ENCODE measurements around the gene GTF2H2.
"Not testable (repeated sequence)": the region's sequence is repeated elsewhere in the genome, so short reads cannot be mapped to it uniquely, and the experiment has no call there.

GTF2H2 gene

GRCh38 chr5:71061322-71061721 lies 6.2 kb downstream of the GTF2H2 start:
- H3K27me3 ChIP-seq (ENCODE audit: low read depth, low read length); H3K4me1 ChIP-seq (ENCODE audit: control insufficient read depth in 1 of 2, insufficient read depth in 2 of 2, low read length in 2 of 2); H3K4me3 ChIP-seq (ENCODE audit: low read depth in 1 of 2, low read length in 2 of 2); H3K9me3 ChIP-seq (ENCODE audit: control insufficient read depth in 1 of 2, low read length in 2 of 2); H3K27ac ChIP-seq (ENCODE audit: low read length); H3K36me3 ChIP-seq (ENCODE audit: control insufficient read depth in 1 of 2, insufficient read depth in 2 of 2, low read length in 2 of 2): not testable (repeated sequence)

DNA sequence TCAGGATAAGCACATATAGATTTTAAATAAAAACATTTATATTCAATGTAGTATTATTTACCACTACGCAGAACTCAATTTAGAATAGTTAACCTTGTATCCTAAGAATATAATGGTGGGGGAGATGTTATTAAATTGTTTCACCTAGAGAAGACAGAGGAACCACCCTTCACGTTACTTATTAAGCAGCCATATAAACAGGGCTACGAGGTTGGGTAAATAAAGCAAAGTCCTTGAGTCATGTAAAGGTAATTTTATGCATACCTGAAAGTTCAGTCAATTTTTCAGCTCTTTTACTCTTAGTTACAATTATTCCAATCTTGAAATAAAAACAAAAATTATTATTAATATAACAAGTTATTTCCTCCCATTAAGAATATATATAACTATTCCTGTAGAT lies 8.1 kb downstream of the GTF2H2 start:
- H3K4me1 ChIP-seq (ENCODE audit: control insufficient read depth in 1 of 2, insufficient read depth in 2 of 2, low read length in 2 of 2); H3K27me3 ChIP-seq (ENCODE audit: low read depth, low read length); H3K4me3 ChIP-seq (ENCODE audit: low read depth in 1 of 2, low read length in 2 of 2); H3K27ac ChIP-seq (ENCODE audit: low read length); H3K9me3 ChIP-seq (ENCODE audit: control insufficient read depth in 1 of 2, low read length in 2 of 2); H3K36me3 ChIP-seq (ENCODE audit: control insufficient read depth in 1 of 2, insufficient read depth in 2 of 2, low read length in 2 of 2): not testable (repeated sequence)

DNA sequence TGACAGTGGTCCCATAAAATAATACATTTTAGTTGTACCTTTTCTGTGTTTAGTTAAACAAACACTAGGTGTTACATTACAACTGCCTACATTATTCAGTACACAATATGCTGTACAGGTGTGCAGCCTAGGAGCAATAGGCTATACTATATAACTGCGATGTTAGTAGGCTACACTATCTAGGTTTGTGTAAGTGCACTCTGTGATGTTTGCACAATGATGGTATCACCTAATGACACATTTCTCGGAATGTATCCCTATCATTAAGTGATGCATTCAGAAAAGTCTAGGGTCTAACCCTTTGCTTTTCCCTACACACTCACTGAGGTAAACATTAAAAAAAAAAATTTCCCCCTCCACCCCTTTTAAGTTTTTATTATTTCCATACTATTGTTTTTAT lies 22.7 kb downstream of the GTF2H2 start:
- not testable (repeated sequence) for H3K4me1 ChIP-seq (ENCODE audit: control insufficient read depth in 1 of 2, insufficient read depth in 2 of 2, low read length in 2 of 2); H3K27me3 ChIP-seq (ENCODE audit: low read depth, low read length); H3K9me3 ChIP-seq (ENCODE audit: control insufficient read depth in 1 of 2, low read length in 2 of 2); H3K36me3 ChIP-seq (ENCODE audit: control insufficient read depth in 1 of 2, insufficient read depth in 2 of 2, low read length in 2 of 2); H3K4me3 ChIP-seq (ENCODE audit: low read depth in 1 of 2, low read length in 2 of 2); H3K27ac ChIP-seq (ENCODE audit: low read length)

DNA sequence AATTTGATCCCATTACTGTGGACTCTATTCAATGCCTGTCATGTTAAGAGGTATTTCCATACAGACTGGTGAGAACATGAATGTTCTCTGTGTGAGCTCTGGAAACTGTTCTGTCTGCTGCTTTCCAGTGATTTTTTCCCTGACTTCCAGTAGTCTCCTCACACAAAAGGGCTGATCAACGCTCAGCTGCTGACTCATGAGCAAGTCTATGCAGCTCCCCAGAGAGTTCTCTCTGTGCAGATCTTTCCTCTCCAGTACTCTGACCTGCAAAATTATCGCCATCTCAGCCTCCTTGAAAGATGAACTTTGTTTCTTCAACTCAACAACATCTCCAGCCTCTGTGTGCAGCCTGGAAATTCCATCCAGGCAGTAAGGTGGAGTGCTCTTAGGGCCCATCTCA lies 23.3 kb downstream of the GTF2H2 start:
- not testable (repeated sequence) for H3K27me3 ChIP-seq (ENCODE audit: low read depth, low read length); H3K36me3 ChIP-seq (ENCODE audit: control insufficient read depth in 1 of 2, insufficient read depth in 2 of 2, low read length in 2 of 2); H3K4me1 ChIP-seq (ENCODE audit: control insufficient read depth in 1 of 2, insufficient read depth in 2 of 2, low read length in 2 of 2); H3K4me3 ChIP-seq (ENCODE audit: low read depth in 1 of 2, low read length in 2 of 2); H3K27ac ChIP-seq (ENCODE audit: low read length); H3K9me3 ChIP-seq (ENCODE audit: control insufficient read depth in 1 of 2, low read length in 2 of 2)

GRCh38 chr5:71031046-71031776 lies 36.3 kb downstream of the GTF2H2 start:
- H3K27me3 ChIP-seq (ENCODE audit: low read depth, low read length); H3K27ac ChIP-seq (ENCODE audit: low read length); H3K4me1 ChIP-seq (ENCODE audit: control insufficient read depth in 1 of 2, insufficient read depth in 2 of 2, low read length in 2 of 2); H3K9me3 ChIP-seq (ENCODE audit: control insufficient read depth in 1 of 2, low read length in 2 of 2); H3K4me3 ChIP-seq (ENCODE audit: low read depth in 1 of 2, low read length in 2 of 2); H3K36me3 ChIP-seq (ENCODE audit: control insufficient read depth in 1 of 2, insufficient read depth in 2 of 2, low read length in 2 of 2): not testable (repeated sequence)

- not testable (repeated sequence) for H3K4me1 ChIP-seq (ENCODE audit: control insufficient read depth in 1 of 2, insufficient read depth in 2 of 2, low read length in 2 of 2); H3K27me3 ChIP-seq (ENCODE audit: low read depth, low read length); H3K27ac ChIP-seq (ENCODE audit: low read length); H3K9me3 ChIP-seq (ENCODE audit: control insufficient read depth in 1 of 2, low read length in 2 of 2); H3K36me3 ChIP-seq (ENCODE audit: control insufficient read depth in 1 of 2, insufficient read depth in 2 of 2, low read length in 2 of 2); H3K4me3 ChIP-seq (ENCODE audit: low read depth in 1 of 2, low read length in 2 of 2)
These were observed 42.1 kb downstream of the GTF2H2 start, which contains the start of gene NAIP for GRCh38 chr5:71025289-71025953. TSS of gene NAIP (minus strand) at chr5:71025339. CDS start at chr5:71012915, 12,424 bp downstream.

DNA sequence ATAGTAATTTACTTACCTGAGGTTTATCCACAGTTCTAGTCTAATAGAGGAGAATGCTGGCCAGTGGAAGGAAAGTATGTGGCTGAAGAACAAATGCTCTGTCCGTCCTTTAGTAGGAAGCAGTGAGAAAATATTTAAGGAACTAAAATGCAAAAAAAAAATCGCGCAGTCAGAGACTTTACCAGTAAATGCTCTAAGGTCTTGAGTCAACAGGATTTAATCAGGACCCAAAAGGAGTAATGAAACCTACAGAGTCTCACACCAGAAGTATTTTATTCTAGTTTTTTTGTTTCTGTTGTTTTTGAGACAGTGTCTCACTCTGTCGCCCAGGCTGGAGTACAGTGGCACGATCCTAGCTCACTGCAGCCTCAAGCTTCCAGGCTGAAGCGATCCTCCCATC lies 46.8 kb downstream of the GTF2H2 start:
- H3K27ac ChIP-seq (ENCODE audit: low read length); H3K4me3 ChIP-seq (ENCODE audit: low read depth in 1 of 2, low read length in 2 of 2); H3K27me3 ChIP-seq (ENCODE audit: low read depth, low read length); H3K9me3 ChIP-seq (ENCODE audit: control insufficient read depth in 1 of 2, low read length in 2 of 2); H3K4me1 ChIP-seq (ENCODE audit: control insufficient read depth in 1 of 2, insufficient read depth in 2 of 2, low read length in 2 of 2); H3K36me3 ChIP-seq (ENCODE audit: control insufficient read depth in 1 of 2, insufficient read depth in 2 of 2, low read length in 2 of 2): not testable (repeated sequence)

GRCh38 chr5:71018376-71019005 lies 49.0 kb downstream of the GTF2H2 start:
- H3K36me3 ChIP-seq (ENCODE audit: control insufficient read depth in 1 of 2, insufficient read depth in 2 of 2, low read length in 2 of 2); H3K4me3 ChIP-seq (ENCODE audit: low read depth in 1 of 2, low read length in 2 of 2); H3K4me1 ChIP-seq (ENCODE audit: control insufficient read depth in 1 of 2, insufficient read depth in 2 of 2, low read length in 2 of 2); H3K27ac ChIP-seq (ENCODE audit: low read length); H3K9me3 ChIP-seq (ENCODE audit: control insufficient read depth in 1 of 2, low read length in 2 of 2); H3K27me3 ChIP-seq (ENCODE audit: low read depth, low read length): not testable (repeated sequence)

- no peaks in the 10 kb centered on the region for H3K9me3 ChIP-seq (ENCODE audit: control insufficient read depth in 1 of 2, low read length in 2 of 2)
- no peaks in the 10 kb centered on the region for H3K4me1 ChIP-seq (ENCODE audit: control insufficient read depth in 1 of 2, insufficient read depth in 2 of 2, low read length in 2 of 2)
- no peaks in the 10 kb centered on the region for H3K36me3 ChIP-seq (ENCODE audit: control insufficient read depth in 1 of 2, insufficient read depth in 2 of 2, low read length in 2 of 2)
- no peak overlapping the region for H3K27ac ChIP-seq (ENCODE audit: low read length)
- no peaks in the 10 kb centered on the region for H3K27me3 ChIP-seq (ENCODE audit: low read depth, low read length)
- H3K4me3 ChIP-seq (ENCODE audit: low read depth in 1 of 2, low read length in 2 of 2), result no peak overlapping the region
These were observed 53.3 kb downstream of the GTF2H2 start for GRCh38 chr5:71014176-71014575.

DNA sequence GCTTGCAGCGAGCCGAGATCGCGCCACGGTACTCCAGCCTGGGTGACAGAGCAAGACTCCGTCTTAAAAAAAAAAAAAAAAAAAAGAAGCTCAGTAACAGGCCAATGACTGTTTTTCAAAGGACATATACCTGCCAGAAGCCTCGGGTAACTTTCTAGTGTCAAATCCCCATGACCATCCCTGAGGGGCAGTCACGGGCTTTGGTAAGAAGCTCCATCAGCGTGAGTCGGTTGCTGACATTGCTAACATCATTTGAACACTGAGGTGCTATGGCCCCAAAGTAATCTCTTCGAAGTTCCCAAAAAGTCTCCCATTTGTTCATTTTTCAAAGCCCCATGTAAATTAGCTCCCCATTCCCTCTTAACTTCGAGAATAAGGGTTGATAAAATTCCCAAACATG lies 53.9 kb downstream of the GTF2H2 start:
- no peaks in the 10 kb centered on the region for H3K36me3 ChIP-seq (ENCODE audit: control insufficient read depth in 1 of 2, insufficient read depth in 2 of 2, low read length in 2 of 2)
- no peaks in the 10 kb centered on the region for H3K9me3 ChIP-seq (ENCODE audit: control insufficient read depth in 1 of 2, low read length in 2 of 2)
- no peaks in the 10 kb centered on the region for H3K27me3 ChIP-seq (ENCODE audit: low read depth, low read length)
- H3K4me1 ChIP-seq (ENCODE audit: control insufficient read depth in 1 of 2, insufficient read depth in 2 of 2, low read length in 2 of 2), result no peaks in the 10 kb centered on the region
- no peak overlapping the region for H3K4me3 ChIP-seq (ENCODE audit: low read depth in 1 of 2, low read length in 2 of 2)
- no peak overlapping the region for H3K27ac ChIP-seq (ENCODE audit: low read length)

DNA sequence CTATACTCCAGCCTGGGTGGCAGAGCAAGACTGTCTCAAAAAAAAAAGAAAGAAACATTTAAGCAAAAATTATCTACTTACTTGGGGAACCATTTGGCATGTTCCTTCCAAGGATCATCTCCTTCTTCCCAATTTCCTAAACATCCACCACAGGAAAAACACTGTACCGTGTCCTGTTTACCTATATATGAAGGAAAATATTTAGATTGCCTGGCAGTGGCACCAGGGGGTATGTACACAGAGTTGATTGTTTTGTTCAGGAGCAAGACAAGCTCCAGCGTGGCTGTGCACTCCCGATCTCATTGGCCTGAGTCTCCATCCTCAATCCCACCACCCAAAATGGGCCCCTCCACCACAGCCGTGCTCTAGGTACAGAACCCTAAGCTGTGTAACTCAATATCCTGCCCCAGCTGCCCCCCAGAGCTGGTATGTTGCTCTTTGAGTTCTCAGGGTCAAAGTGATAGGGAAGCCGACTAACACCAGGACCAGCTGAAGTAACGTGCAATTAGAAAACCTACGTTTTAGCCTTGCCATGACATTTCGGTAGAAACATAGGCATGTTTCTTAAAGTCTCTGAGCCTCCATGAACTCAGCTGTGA lies 56.2 kb downstream of the GTF2H2 start:
- Histone ChIP-seq H3K27ac (ENCODE audit: low read length) (no peak overlapping the region), H3K27me3 (ENCODE audit: low read depth, low read length) (no peaks in the 10 kb centered on the region)

More for the DNA sequence above, 56.2 kb downstream of the GTF2H2 start:
- Histone ChIP-seq H3K4me1 (ENCODE audit: control insufficient read depth in 1 of 2, insufficient read depth in 2 of 2, low read length in 2 of 2) (no peaks in the 10 kb centered on the region), H3K36me3 (ENCODE audit: control insufficient read depth in 1 of 2, insufficient read depth in 2 of 2, low read length in 2 of 2) (no peaks in the 10 kb centered on the region), H3K9me3 (ENCODE audit: control insufficient read depth in 1 of 2, low read length in 2 of 2) (no peaks in the 10 kb centered on the region), H3K4me3 (ENCODE audit: low read depth in 1 of 2, low read length in 2 of 2) (no peak overlapping the region)
